GM12865 (cell line): ENCODE measurements around the gene SLCO4A1.

Experiments used
- DNase-seq: peaks from one replicate; pipeline ENCODE4 v3.0.0; 2010; ENCODE audit warnings: low read depth
- H3K4me3 ChIP-seq: 2 replicates; pipeline ENCODE4 v1.5.1; 2011; ENCODE audit warnings: mild to moderate bottlenecking, low read depth, low read length, control low read depth
- CTCF ChIP-seq: IDR thresholded peaks from 2 replicates; pipeline ENCODE4 v1.5.1; 2011; ENCODE audit warnings: low read length, control low read depth, low read depth, inconsistent platforms; ENCODE audit not compliant: insufficient read depth; ENCODE audit errors: missing control alignments

SLCO4A1 gene

GRCh38 chr20:62634330-62634967 is 7.9 kb upstream of the SLCO4A1 start:
- no peak overlapping the region for H3K4me3 ChIP-seq
- TF ChIP-seq CTCF, result no peak
- no peak for DNase-seq

- no peak for DNase-seq
- H3K4me3 ChIP-seq, result no peak overlapping the region
- no peak for TF ChIP-seq CTCF
These were observed 7.1 kb upstream of the SLCO4A1 start for GRCh38 chr20:62635232-62635631.

- H3K4me3 ChIP-seq, result no peak overlapping the region
- TF ChIP-seq CTCF, result no peak
- DNase-seq, result no peak
These were observed 6.5 kb upstream of the SLCO4A1 start for GRCh38 chr20:62635852-62636251.

GRCh38 chr20:62636446-62636845 is 5.9 kb upstream of the SLCO4A1 start:
- H3K4me3 ChIP-seq, result no peak overlapping the region
- TF ChIP-seq CTCF, result no peak
- DNase-seq, result no peak

- no peak overlapping the region for H3K4me3 ChIP-seq
- TF ChIP-seq CTCF, result no peak
- DNase-seq, result no peak
These were observed 5.2 kb upstream of the SLCO4A1 start for GRCh38 chr20:62637110-62637509.

GRCh38 chr20:62637521-62638054 is 4.7 kb upstream of the SLCO4A1 start:
- no peak overlapping the region for H3K4me3 ChIP-seq
- DNase-seq, result no peak
- no peak for TF ChIP-seq CTCF

GRCh38 chr20:62638055-62638570 is 4.2 kb upstream of the SLCO4A1 start:
- no peak overlapping the region for H3K4me3 ChIP-seq
- no peak for TF ChIP-seq CTCF
- DNase-seq, result no peak
